Epithelial cell of proximal tubule (primary cell): Measurements from ENCODE around the gene INF2. TPM values are rescaled to one million over a fixed set of nuclear protein-coding genes. Genes with fewer than 3 reads are reported as not detected.
A peak's percentile ranks its signal among the peaks of the same experiment; 100 is the strongest.

Experiments
- DNase-seq: peaks from one replicate; pipeline ENCODE4 v3.0.0-alpha.2; 2011; ENCODE audit warnings: low read depth
- H3K4me3 ChIP-seq: 2 replicates; pipeline ENCODE4 v1.5.1; 2011; ENCODE audit warnings: low read depth, mild to moderate bottlenecking, low read length
- total RNA-seq: library from RNA; depleted of rRNA; stranded (reverse); fragments of >200 nt; gene quantifications from 2 replicates; pipeline ENCODE4 v1.2.3, GENCODE V29; 2015
- TF ChIP-seq, protein P1 (sequence below): conservative IDR thresholded peaks from 2 replicates; pipeline ENCODE4 v1.5.1; 2012; ENCODE audit warnings: low read depth, mild to moderate bottlenecking, low read length

INF2 gene
- total RNA-seq, 1 donor from 2014 or later = 100 TPM

DNA sequence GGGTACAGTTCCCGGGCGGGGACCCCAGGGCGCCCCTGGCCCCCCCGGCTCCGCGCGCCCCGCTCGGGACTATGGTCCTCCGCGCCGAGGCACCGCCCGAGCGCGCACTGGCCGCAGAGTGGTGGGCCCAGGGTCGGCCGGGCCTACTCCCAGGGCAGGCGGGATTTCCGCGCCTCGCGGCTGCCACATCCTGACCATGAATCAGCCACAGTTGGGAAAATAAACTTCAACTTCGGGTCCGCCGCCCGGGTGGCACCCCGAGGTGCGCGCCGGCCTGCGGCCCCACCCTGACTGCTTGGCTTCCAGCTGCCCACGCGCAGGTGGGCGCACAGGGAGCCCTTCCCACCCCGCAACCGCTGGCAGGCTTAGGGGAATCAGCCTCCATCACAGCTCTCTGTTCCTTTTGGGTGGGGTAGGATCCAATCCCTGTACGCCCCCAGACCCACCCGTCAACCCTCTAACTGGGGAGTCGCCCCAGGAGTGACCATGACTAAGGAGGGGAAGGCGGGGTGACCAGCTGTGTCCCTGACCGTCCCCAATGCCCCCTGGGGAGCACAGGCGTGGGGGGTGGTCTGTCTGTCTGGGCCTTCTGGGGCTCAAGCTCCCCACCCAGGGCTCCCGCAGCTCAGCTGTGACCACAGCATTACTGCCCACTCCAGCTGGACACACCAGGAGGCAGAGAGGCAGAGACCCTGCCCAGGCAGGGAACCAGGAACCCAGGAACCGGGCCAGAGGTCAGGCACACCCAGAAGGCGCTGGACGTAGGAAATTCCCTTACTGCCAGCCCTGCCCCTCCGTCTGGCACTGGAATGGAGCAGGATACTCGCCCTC is 678 bp downstream of the INF2 start:
- no peak for DNase-seq
- peak overlapping the region; percentile 76 for H3K4me3 ChIP-seq
- TF ChIP-seq, protein P1, sequence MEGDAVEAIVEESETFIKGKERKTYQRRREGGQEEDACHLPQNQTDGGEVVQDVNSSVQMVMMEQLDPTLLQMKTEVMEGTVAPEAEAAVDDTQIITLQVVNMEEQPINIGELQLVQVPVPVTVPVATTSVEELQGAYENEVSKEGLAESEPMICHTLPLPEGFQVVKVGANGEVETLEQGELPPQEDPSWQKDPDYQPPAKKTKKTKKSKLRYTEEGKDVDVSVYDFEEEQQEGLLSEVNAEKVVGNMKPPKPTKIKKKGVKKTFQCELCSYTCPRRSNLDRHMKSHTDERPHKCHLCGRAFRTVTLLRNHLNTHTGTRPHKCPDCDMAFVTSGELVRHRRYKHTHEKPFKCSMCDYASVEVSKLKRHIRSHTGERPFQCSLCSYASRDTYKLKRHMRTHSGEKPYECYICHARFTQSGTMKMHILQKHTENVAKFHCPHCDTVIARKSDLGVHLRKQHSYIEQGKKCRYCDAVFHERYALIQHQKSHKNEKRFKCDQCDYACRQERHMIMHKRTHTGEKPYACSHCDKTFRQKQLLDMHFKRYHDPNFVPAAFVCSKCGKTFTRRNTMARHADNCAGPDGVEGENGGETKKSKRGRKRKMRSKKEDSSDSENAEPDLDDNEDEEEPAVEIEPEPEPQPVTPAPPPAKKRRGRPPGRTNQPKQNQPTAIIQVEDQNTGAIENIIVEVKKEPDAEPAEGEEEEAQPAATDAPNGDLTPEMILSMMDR = no peak

DNA sequence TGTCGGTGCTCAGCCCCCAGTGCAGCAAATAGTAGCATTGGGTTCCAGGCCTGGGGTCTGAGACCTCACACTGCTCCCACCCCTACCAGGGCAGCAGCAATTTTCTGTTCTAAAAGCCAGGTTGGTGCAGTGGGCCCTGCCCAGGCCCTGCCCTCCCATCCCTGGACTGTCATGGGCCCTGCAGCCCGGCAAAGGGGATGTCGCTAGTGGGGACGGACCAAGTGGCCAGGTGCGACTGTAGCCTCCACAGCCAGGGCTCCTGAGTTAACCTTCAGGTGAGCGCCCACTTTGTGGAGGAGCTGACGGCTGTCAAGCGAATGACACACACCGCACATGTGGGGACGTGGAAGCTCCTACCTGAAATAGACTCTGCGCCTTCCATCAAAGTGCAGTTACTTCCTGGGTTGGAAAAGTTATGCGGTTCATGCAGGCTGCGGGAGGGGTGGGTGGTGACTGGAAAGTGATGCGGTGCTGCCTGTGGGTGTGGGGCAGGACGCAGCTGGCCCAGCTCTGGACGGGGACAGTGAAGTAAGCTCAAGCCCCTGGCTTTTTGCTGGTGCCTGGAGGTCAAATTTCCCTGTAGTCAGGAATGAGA is 1.5 kb downstream of the INF2 start:
- TF ChIP-seq, protein P1 = no peak
- peak overlapping the region; percentile 76 for H3K4me3 ChIP-seq
- no peak for DNase-seq

DNA sequence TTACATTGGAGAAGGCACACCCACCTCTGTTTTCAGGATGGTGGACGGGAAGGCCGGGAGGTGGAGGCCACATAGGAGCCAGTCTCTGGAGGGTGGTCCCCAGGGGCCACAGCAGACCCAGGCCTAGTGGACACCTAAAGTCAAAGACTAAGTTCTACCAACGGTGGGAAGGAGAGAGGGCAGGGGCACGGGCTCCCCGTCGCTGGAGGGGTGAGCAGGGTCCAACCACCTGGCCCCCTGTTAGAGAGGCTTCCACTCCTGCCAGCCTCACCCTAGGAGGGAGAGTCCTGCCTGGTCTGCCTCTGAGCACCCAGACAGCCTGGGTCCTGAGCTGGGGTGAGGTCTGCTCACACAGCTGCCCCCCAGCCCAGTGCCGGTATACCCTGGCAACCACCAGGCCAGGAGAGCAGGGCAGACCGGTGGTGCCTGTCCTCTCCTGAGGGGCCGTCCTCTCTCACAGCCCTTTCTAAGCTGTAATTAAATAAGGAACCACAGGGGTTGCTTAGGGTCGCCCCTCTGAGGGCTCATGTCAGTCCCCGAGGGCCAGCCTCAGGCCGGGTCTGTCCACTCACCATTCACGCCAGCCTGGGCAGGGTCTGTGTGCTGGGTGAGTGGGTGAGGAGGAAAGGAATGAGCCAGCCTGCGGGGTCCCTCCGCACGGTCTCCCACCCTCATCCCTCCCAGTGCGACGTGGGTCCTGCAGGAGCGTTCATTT is 2.3 kb downstream of the INF2 start:
- H3K4me3 ChIP-seq = peak overlapping the region; percentile 76
- no peak for DNase-seq
- TF ChIP-seq, protein P1 = no peak

DNA sequence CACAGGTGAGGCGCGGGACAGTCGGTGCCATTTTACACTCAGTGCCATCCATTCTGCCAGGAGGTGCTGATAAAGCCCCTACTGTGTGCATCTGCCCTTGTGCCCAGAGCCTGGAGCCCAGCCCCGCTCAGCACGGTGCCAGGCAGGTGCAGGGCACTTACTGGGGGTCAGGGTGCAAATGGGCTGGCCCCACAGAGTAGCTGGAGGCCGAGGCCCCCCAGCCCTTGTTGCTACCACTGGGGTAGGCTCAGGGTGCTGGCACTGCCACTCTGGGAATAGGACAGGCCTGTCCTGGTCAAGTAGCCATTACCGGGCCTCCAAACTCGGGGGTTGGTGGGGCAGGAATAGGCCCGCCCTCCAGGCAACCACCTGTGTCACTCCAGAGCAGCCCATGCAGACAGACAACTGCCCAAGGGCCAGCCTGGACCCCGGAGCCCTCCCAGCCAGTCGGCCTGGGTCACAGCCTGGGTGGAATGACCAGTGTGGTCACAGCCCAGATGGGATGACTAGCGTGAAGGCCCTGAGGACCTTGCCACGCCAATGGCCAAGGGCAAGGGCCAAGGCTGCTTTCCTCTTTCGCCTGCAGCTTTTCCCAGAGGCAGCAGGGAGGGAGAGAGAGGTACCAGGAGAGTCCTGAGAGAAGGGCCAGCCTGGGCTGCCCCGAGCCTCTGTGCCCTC is 3.0 kb downstream of the INF2 start:
- TF ChIP-seq, protein P1 = no peak
- no peak overlapping the region for H3K4me3 ChIP-seq
- DNase-seq = no peak

DNA sequence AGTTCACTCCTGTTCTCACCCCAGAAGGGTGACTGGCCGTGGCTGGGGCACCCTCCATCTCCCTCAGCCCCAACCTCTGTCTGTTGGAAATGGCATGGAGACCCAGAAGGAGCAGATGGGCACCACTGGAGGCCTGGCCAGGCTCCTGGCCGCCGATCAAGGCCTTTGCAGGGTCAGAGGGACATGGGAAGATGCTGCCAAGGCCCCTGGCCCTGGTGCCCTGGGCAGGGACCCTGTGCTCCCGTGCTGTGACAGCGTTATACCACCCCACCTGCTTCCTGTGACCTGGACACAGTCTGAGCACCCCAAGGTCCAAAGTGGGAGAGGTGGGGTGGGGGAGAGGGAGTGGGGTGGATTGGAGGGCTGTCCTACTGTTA is 3.5 kb downstream of the INF2 start:
- TF ChIP-seq, protein P1 = no peak
- no peak overlapping the region for H3K4me3 ChIP-seq
- no peak for DNase-seq

DNA sequence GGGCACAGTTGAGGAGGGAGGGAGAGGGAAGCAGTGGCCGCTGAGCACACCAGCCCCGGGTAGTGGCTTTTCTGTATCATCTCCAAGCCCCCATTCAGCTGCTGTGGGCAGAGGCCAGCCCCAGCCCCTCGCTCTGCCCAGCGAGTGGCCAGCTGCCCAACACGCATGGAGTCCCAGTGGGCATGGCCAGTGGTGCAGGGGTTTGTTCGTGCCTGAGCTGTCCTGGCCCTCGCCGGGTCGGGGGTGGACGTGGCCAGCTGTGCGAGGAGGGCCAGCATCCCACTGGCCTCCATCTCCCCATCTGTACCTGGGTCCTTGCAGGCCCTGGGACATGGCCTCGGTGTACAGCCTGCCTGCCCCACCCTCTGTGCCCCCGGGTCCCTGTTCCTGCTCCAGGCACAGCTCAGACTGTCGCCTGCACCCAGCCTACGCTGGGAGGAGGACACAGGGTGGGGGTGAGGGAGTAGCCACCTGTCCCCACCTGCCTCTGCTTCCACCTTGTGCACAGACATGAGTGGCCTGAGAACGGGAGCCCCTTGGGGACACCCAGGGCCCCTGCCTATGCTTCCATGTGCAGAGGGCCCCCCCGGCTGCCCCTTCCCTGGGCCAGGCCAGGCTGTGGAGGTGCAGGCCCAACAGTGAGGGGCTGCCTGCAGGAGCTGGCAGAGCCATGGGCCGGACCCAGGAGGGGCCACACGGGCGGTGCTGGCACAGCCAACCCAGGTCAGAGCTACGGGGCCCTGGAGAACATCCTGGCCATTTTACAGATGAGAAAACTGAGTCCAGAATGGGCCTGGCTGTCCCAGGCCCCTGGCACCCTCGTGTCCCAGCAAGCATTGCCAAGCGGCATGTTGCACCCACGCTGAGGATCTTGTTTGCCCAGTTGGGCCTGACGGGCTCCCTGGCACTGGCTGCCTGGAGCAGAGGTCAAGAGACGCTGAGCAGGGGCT is 4.3 kb downstream of the INF2 start:
- H3K4me3 ChIP-seq = no peak overlapping the region
- no peak for DNase-seq
- TF ChIP-seq, protein P1 = no peak
